ENCODE results near the gene BTN3A1. TPM values are rescaled to one million over a fixed set of nuclear protein-coding genes. Genes with fewer than 3 reads are reported as not detected.

BTN3A1 gene
- total RNA-seq, 8 experiments from 2014 or later: 3.3 to 40.3 (median 15.4) TPM

GRCh38 chr6:26385734-26386125, 16.3 kb upstream of the BTN3A1 start:
- in situ Hi-C loops (cut with MboI; ENCODE audit: low pct_unique_long_range_greater_than_20kb in 2 of 9, low sequenced_read_pairs in 9 of 9, unreplicated experiment in 9 of 9): no loop called here
- whole genome bisulfite sequencing, 10 experiments: 76 to 100% (median 100%) methylated on average over 1 to 7 of the region's 9 CpGs; no CpG with 5 or more reads in 1 of the 10 experiments
- Histone ChIP-seq H3K4me1 (replicated peaks in 1 of 2) (peaks cover 0 to 2% of the 10 kb centered on the region in 2 donors), H3K4me3 (no peak overlapping the region), H3K27ac (no peak overlapping the region)
- ATAC-seq (replicated peaks in 6 of 8): no peak

GRCh38 chr6:26387565-26387964, 14.5 kb upstream of the BTN3A1 start:
- no peak for ATAC-seq (replicated peaks in 6 of 8)
- Histone ChIP-seq H3K4me1 (replicated peaks in 1 of 2) (peaks cover 0 to 2% of the 10 kb centered on the region in 2 donors), H3K4me3 (no peak overlapping the region), H3K27ac (no peak overlapping the region)
- in situ Hi-C loops (cut with MboI; ENCODE audit: low pct_unique_long_range_greater_than_20kb in 2 of 9, low sequenced_read_pairs in 9 of 9, unreplicated experiment in 9 of 9): no loop called here

- WGBS, 10 experiments: 40 to 100% (median 69%) methylated on average over 1 to 3 of the region's 6 CpGs; no CpG with 5 or more reads in 6 of the 10 experiments
- in situ Hi-C loops (cut with MboI; ENCODE audit: low pct_unique_long_range_greater_than_20kb in 2 of 9, low sequenced_read_pairs in 9 of 9, unreplicated experiment in 9 of 9): no loop called here
- Histone ChIP-seq H3K27ac (no peak overlapping the region), H3K4me1 (replicated peaks in 1 of 2) (peaks cover 0 to 2% of the 10 kb centered on the region in 2 donors), H3K4me3 (no peak overlapping the region)
- no peak for ATAC-seq (replicated peaks in 6 of 8)
These were observed 14.1 kb upstream of the BTN3A1 start for GRCh38 chr6:26388014-26388413.

GRCh38 chr6:26388441-26388840, 13.6 kb upstream of the BTN3A1 start:
- 80 to 100% (median 100%) methylated on average over 1 of the region's 1 CpG; no CpG with 5 or more reads in 5 of the 10 experiments for WGBS, 10 experiments
- ATAC-seq (replicated peaks in 6 of 8): no peak
- Histone ChIP-seq H3K4me3 (no peak overlapping the region), H3K27ac (no peak overlapping the region), H3K4me1 (replicated peaks in 1 of 2) (peaks cover 0 to under 1% of the 10 kb centered on the region in 2 donors)
- in situ Hi-C loops (cut with MboI; ENCODE audit: low pct_unique_long_range_greater_than_20kb in 2 of 9, low sequenced_read_pairs in 9 of 9, unreplicated experiment in 9 of 9): no loop called here

GRCh38 chr6:26389349-26389894, 12.7 kb upstream of the BTN3A1 start:
- Histone ChIP-seq H3K4me1 (replicated peaks in 1 of 2) (no peaks in the 10 kb centered on the region), H3K4me3 (no peak overlapping the region), H3K27ac (no peak overlapping the region)
- in situ Hi-C loops (cut with MboI; ENCODE audit: low pct_unique_long_range_greater_than_20kb in 2 of 9, low sequenced_read_pairs in 9 of 9, unreplicated experiment in 9 of 9): no loop called here
- ATAC-seq (replicated peaks in 6 of 8): peak in 4 of 8 experiments; percentile 15 to 82 (median 60)
- WGBS, 10 experiments: 52 to 100% (median 86%) methylated on average over 1 to 2 of the region's 4 CpGs; no CpG with 5 or more reads in 5 of the 10 experiments

- Histone ChIP-seq H3K4me3 (no peak overlapping the region), H3K4me1 (replicated peaks in 1 of 2) (no peaks in the 10 kb centered on the region), H3K27ac (no peak overlapping the region)
- in situ Hi-C loops (cut with MboI; ENCODE audit: low pct_unique_long_range_greater_than_20kb in 2 of 9, low sequenced_read_pairs in 9 of 9, unreplicated experiment in 9 of 9): no loop called here
- 67 to 100% (median 98%) methylated on average over 1 to 5 of the region's 5 CpGs for WGBS, 10 experiments
- no peak for ATAC-seq (replicated peaks in 6 of 8)
These were observed 11.5 kb upstream of the BTN3A1 start for GRCh38 chr6:26390531-26390930.

GRCh38 chr6:26392932-26393636, 9.0 kb upstream of the BTN3A1 start:
- ATAC-seq (replicated peaks in 6 of 8): no peak
- H3K27ac ChIP-seq: no peak overlapping the region
- H3K4me3 ChIP-seq: no peak overlapping the region
- H3K4me1 ChIP-seq (replicated peaks in 1 of 2): no peaks in the 10 kb centered on the region
- in situ Hi-C loops (cut with MboI; ENCODE audit: low pct_unique_long_range_greater_than_20kb in 2 of 9, low sequenced_read_pairs in 9 of 9, unreplicated experiment in 9 of 9): no loop called here
- 17 to 100% (median 80%) methylated on average over 1 to 4 of the region's 4 CpGs; no CpG with 5 or more reads in 2 of the 10 experiments for WGBS, 10 experiments

GRCh38 chr6:26394289-26394688, 7.8 kb upstream of the BTN3A1 start:
- in situ Hi-C loops (cut with MboI; ENCODE audit: low pct_unique_long_range_greater_than_20kb in 2 of 9, low sequenced_read_pairs in 9 of 9, unreplicated experiment in 9 of 9): no loop called here
- H3K4me1 ChIP-seq (replicated peaks in 1 of 2): no peaks in the 10 kb centered on the region
- H3K27ac ChIP-seq: no peak overlapping the region
- peak in 3 of 8 experiments; percentile 49 to 77 (median 73) for ATAC-seq (replicated peaks in 6 of 8)
- WGBS, 10 experiments: 67 to 100% (median 80%) methylated on average over 1 of the region's 1 CpG; no CpG with 5 or more reads in 3 of the 10 experiments
- no peak overlapping the region for H3K4me3 ChIP-seq

GRCh38 chr6:26398555-26398954, 3.5 kb upstream of the BTN3A1 start:
- no peak overlapping the region for H3K4me3 ChIP-seq
- ATAC-seq (replicated peaks in 6 of 8): no peak
- H3K27ac ChIP-seq: no peak overlapping the region
- H3K4me1 ChIP-seq (replicated peaks in 1 of 2): peaks cover 5 to 6% of the 10 kb centered on the region in 2 donors
- WGBS, 10 experiments: 38 to 100% (median 100%) methylated on average over 1 of the region's 1 CpG; no CpG with 5 or more reads in 2 of the 10 experiments
- in situ Hi-C loops (cut with MboI; ENCODE audit: low pct_unique_long_range_greater_than_20kb in 2 of 9, low sequenced_read_pairs in 9 of 9, unreplicated experiment in 9 of 9): no loop called here

- in situ Hi-C loops (cut with MboI; ENCODE audit: low pct_unique_long_range_greater_than_20kb in 2 of 9, low sequenced_read_pairs in 9 of 9, unreplicated experiment in 9 of 9): no loop called here
- Histone ChIP-seq H3K27ac (no peak overlapping the region), H3K4me1 (replicated peaks in 1 of 2) (peaks cover 5 to 6% of the 10 kb centered on the region in 2 donors), H3K4me3 (no peak overlapping the region)
- 83 to 100% (median 100%) methylated on average over 1 to 2 of the region's 2 CpGs; no CpG with 5 or more reads in 5 of the 10 experiments for WGBS, 10 experiments
- no peak for ATAC-seq (replicated peaks in 6 of 8)
These were observed 1.4 kb upstream of the BTN3A1 start for GRCh38 chr6:26400626-26401025.

- Histone ChIP-seq H3K4me3 (peak overlapping the region; percentile 54 to 97 (median 67)), H3K4me1 (replicated peaks in 1 of 2) (peaks cover 5 to 6% of the 10 kb centered on the region in 2 donors), H3K27ac (peak overlapping the region; percentile 77)
- WGBS, 10 experiments: 20 to 67% (median 41%) methylated on average over 1 to 7 of the region's 7 CpGs
- peak in 7 of 8 experiments; percentile 2 to 41 (median 18) for ATAC-seq (replicated peaks in 6 of 8)
- in situ Hi-C loops (cut with MboI; ENCODE audit: low pct_unique_long_range_greater_than_20kb in 2 of 9, low sequenced_read_pairs in 9 of 9, unreplicated experiment in 9 of 9): no loop called here
These were observed 587 bp upstream of the BTN3A1 start for GRCh38 chr6:26401389-26401986.

- 28 to 100% (median 79%) methylated on average over 1 to 2 of the region's 3 CpGs; no CpG with 5 or more reads in 4 of the 10 experiments for WGBS, 10 experiments
- H3K4me1 ChIP-seq (replicated peaks in 1 of 2): peaks cover 5 to 6% of the 10 kb centered on the region in 2 donors
These were observed 1.8 kb downstream of the BTN3A1 start for GRCh38 chr6:26403893-26404292.

GRCh38 chr6:26404546-26404945, 2.5 kb downstream of the BTN3A1 start:
- H3K4me1 ChIP-seq (replicated peaks in 1 of 2): peaks cover 5 to 6% of the 10 kb centered on the region in 2 donors
- H3K27ac ChIP-seq: no peak overlapping the region
- no peak for ATAC-seq (replicated peaks in 6 of 8)
- no peak overlapping the region for H3K4me3 ChIP-seq
- 0 to 100% (median 67%) methylated on average over 1 to 3 of the region's 3 CpGs; no CpG with 5 or more reads in 2 of the 10 experiments for WGBS, 10 experiments
- in situ Hi-C loops (cut with MboI; ENCODE audit: low pct_unique_long_range_greater_than_20kb in 2 of 9, low sequenced_read_pairs in 9 of 9, unreplicated experiment in 9 of 9): no loop called here

More at GRCh38 chr6:26403893-26404292, 1.8 kb downstream of the BTN3A1 start:
- no peak overlapping the region for H3K27ac ChIP-seq
- in situ Hi-C loops (cut with MboI; ENCODE audit: low pct_unique_long_range_greater_than_20kb in 2 of 9, low sequenced_read_pairs in 9 of 9, unreplicated experiment in 9 of 9): no loop called here
- H3K4me3 ChIP-seq: no peak overlapping the region
- ATAC-seq (replicated peaks in 6 of 8): no peak

Data from motor neuron (in vitro differentiated cells).